HEK293 (cell line): ENCODE results near the gene RSBN1L.
"Not testable (repeated sequence)": the region's sequence is repeated elsewhere in the genome, so short reads cannot be mapped to it uniquely, and the experiment has no call there.

Source experiments
- CTCF ChIA-PET: fragments of 350-600 bp; formaldehyde crosslinking; extraction: SDS; loops from one replicate; lab custom pipeline; 2021; ENCODE audit warnings: antibody characterized with exemption; lab: Yijun Ruan, JAX
- POLR2A ChIA-PET: fragments of 300-600 bp; formaldehyde crosslinking; extraction: SDS; loops from one replicate; lab custom pipeline; 2020; ENCODE audit warnings: antibody characterized with exemption, inconsistent platforms; lab: Yijun Ruan, JAX
- H3K27ac ChIP-seq: fragments of 200-500 bp; sonication (Bioruptor generic); 2 replicates; pipeline ENCODE4 v1.5.1; 2014; ENCODE audit warnings: low read depth, low read length, control low read depth, inconsistent platforms; ENCODE audit errors: extremely low read depth
- H3K36me3 ChIP-seq, 2 experiments: fragments of 200-500 bp in 1 of 2; sonication (Bioruptor generic) in 1 of 2; 1 replicate in 1 of 2; 2 replicates in 1 of 2; pipeline ENCODE4 v1.5.1; 2014 to 2017; ENCODE audit warnings: inconsistent platforms in 2 of 2, low read length in 2 of 2; ENCODE audit not compliant: control insufficient read depth in 2 of 2, insufficient read depth in 1 of 2
- H3K4me1 ChIP-seq: fragments of 200-500 bp; sonication (Bioruptor generic); 2 replicates; pipeline ENCODE4 v1.5.1; 2014; ENCODE audit warnings: mild to moderate bottlenecking, low read length, inconsistent platforms; ENCODE audit not compliant: control insufficient read depth, insufficient read depth
- H3K4me3 ChIP-seq: 2 replicates; pipeline ENCODE4 v1.5.1; 2011; ENCODE audit warnings: low read depth, mild to moderate bottlenecking, control low read depth, low read length, moderate library complexity
- H3K9me3 ChIP-seq: fragments of 200-500 bp; sonication (Bioruptor generic); 2 replicates; pipeline ENCODE4 v1.5.1; 2014; ENCODE audit warnings: low read depth, low read length, inconsistent platforms; ENCODE audit not compliant: control insufficient read depth, insufficient read depth
- HOXD13 ChIP-seq: sonication (generic); formaldehyde crosslinking; IDR thresholded peaks from 2 replicates; pipeline ENCODE4 v1.8.0; 2022; ENCODE audit warnings: missing genetic modification reagents, borderline replicate concordance
- IKZF3 ChIP-seq: fragments of 450-650 bp; IDR thresholded peaks from 2 replicates; pipeline ENCODE4 v1.5.0; 2018; ENCODE audit warnings: missing biosample characterization, mild to moderate bottlenecking, missing genetic modification characterization, moderate library complexity
- KLF1 ChIP-seq: fragments of 450-650 bp; formaldehyde crosslinking; IDR thresholded peaks from 2 replicates; pipeline ENCODE4 v1.5.1; 2016; ENCODE audit warnings: missing biosample characterization, missing genetic modification characterization
- RBAK ChIP-seq: fragments of 450-650 bp; formaldehyde crosslinking; IDR thresholded peaks from 2 replicates; pipeline ENCODE4 v1.5.1; 2016; ENCODE audit warnings: missing biosample characterization, missing genetic modification characterization
- TRIM28 ChIP-seq: IDR thresholded peaks from 2 replicates; pipeline ENCODE4 v1.6.1; 2011; ENCODE audit warnings: low read length, control low read depth, borderline replicate concordance
- ZNF248 ChIP-seq: fragments of 450-650 bp; formaldehyde crosslinking; IDR thresholded peaks from 2 replicates; pipeline ENCODE4 v1.5.1; 2017; ENCODE audit warnings: missing biosample characterization, missing genetic modification characterization
- ZNF266 ChIP-seq: fragments of 450-650 bp; formaldehyde crosslinking; IDR thresholded peaks from 2 replicates; pipeline ENCODE4 v1.5.1; 2016; ENCODE audit warnings: missing biosample characterization, missing genetic modification characterization, low read depth
- ZNF341 ChIP-seq: fragments of 450-650 bp; formaldehyde crosslinking; IDR thresholded peaks from 2 replicates; pipeline ENCODE4; 2016; ENCODE audit warnings: low read depth, missing biosample characterization, missing genetic modification characterization
- ZNF521 ChIP-seq: fragments of 450-650 bp; formaldehyde crosslinking; IDR thresholded peaks from 2 replicates; pipeline ENCODE4 v1.5.1; 2017; ENCODE audit warnings: missing biosample characterization, mild to moderate bottlenecking, missing genetic modification characterization
- ZNF544 ChIP-seq: fragments of 450-650 bp; formaldehyde crosslinking; IDR thresholded peaks from 2 replicates; pipeline ENCODE4 v1.5.0; 2017; ENCODE audit warnings: missing biosample characterization, missing genetic modification characterization
- ZNF571 ChIP-seq: fragments of 450-650 bp; formaldehyde crosslinking; IDR thresholded peaks from 2 replicates; pipeline ENCODE4 v1.5.0; 2017; ENCODE audit warnings: missing biosample characterization, missing genetic modification characterization
- ZNF610 ChIP-seq: fragments of 450-650 bp; formaldehyde crosslinking; IDR thresholded peaks from 2 replicates; pipeline ENCODE4 v1.5.1; 2016; ENCODE audit warnings: missing biosample characterization, missing genetic modification characterization, borderline replicate concordance
- ZNF747 ChIP-seq: fragments of 450-650 bp; formaldehyde crosslinking; IDR thresholded peaks from 2 replicates; pipeline ENCODE4 v1.5.1; 2016; ENCODE audit warnings: missing biosample characterization, missing genetic modification characterization
- ZNF76 ChIP-seq: fragments of 450-650 bp; formaldehyde crosslinking; IDR thresholded peaks from 2 replicates; pipeline ENCODE4; 2016; ENCODE audit warnings: low read depth, missing biosample characterization, missing genetic modification characterization, borderline replicate concordance
- ZNF768 ChIP-seq: fragments of 450-650 bp; formaldehyde crosslinking; IDR thresholded peaks from 2 replicates; pipeline ENCODE4 v1.5.1; 2018; ENCODE audit warnings: missing biosample characterization, mild to moderate bottlenecking, missing genetic modification characterization
- ZSCAN16 ChIP-seq: fragments of 450-650 bp; formaldehyde crosslinking; IDR thresholded peaks from 2 replicates; pipeline ENCODE4 v1.5.1; 2016; ENCODE audit warnings: missing biosample characterization, missing genetic modification characterization
- TF ChIP-seq, protein P1 (sequence below): sonication (generic); formaldehyde crosslinking; IDR thresholded peaks from 2 replicates; pipeline ENCODE4 v1.8.1; 2022; ENCODE audit warnings: mild to moderate bottlenecking, moderate library complexity, missing genetic modification reagents
- TF ChIP-seq, protein P2 (sequence below): fragments of 450-650 bp; formaldehyde crosslinking; IDR thresholded peaks from 2 replicates; pipeline ENCODE4 v1.5.1; 2016; ENCODE audit warnings: missing biosample characterization, missing genetic modification characterization, low read depth
- TF ChIP-seq, protein P3 (sequence below): fragments of 450-650 bp; formaldehyde crosslinking; IDR thresholded peaks from 2 replicates; pipeline ENCODE4 v1.5.1; 2016; ENCODE audit warnings: missing biosample characterization, missing genetic modification characterization
- TF ChIP-seq, protein P4 (sequence below): fragments of 450-650 bp; formaldehyde crosslinking; IDR thresholded peaks from 2 replicates; pipeline ENCODE4 v1.5.1; 2017; ENCODE audit warnings: missing biosample characterization, mild to moderate bottlenecking, missing genetic modification characterization, moderate library complexity
- TF ChIP-seq, protein P5 (sequence below): fragments of 450-650 bp; formaldehyde crosslinking; IDR thresholded peaks from 2 replicates; pipeline ENCODE4 v1.5.1; 2016; ENCODE audit warnings: missing biosample characterization, missing genetic modification characterization
- TF ChIP-seq, protein P6 (sequence below): fragments of 450-650 bp; formaldehyde crosslinking; IDR thresholded peaks from 2 replicates; pipeline ENCODE4 v1.5.1; 2016; ENCODE audit warnings: missing biosample characterization, missing genetic modification characterization

RSBN1L gene

DNA sequence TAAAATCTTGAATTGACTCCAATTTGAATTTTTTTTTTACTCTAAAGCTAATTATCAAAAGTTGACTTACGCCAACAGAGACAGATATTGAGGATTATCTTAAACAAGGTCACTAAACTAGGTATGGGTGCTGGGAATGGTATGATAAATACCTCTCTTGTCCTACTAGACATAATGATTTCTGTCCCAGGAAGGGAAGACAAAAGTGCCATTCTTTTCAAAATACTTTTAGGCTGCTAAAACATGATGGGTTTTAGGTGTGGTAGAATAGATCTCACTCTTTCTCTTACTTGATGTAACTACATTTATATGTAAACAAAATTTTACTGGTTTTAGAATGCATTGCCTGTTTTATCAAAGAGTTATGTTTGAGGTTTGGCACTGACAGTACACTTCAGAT lies 86.9 kb downstream of the RSBN1L start:
- ChIA-PET CTCF (interaction anchor here (0.9 kb wide), 1 partner anchor 14 kb away, joined by 3 read pairs; no protein-coding TSS in a partner anchor), POLR2A (no interaction called here)
- H3K4me1 ChIP-seq: peaks cover 5% of the 10 kb centered on the region; the same call in 1 of the 2 replicates
- peaks cover 13 to 20% of the 10 kb centered on the region in 2 experiments for H3K36me3 ChIP-seq
- H3K27ac ChIP-seq: no peak overlapping the region
- H3K9me3 ChIP-seq: no peaks in the 10 kb centered on the region
- no peak overlapping the region for H3K4me3 ChIP-seq
- TF ChIP-seq IKZF3 (no peak), ZNF76 (tag by site-specific recombination) (no peak), RBAK (tag by site-specific recombination) (no peak)
- TF ChIP-seq, protein P1, sequence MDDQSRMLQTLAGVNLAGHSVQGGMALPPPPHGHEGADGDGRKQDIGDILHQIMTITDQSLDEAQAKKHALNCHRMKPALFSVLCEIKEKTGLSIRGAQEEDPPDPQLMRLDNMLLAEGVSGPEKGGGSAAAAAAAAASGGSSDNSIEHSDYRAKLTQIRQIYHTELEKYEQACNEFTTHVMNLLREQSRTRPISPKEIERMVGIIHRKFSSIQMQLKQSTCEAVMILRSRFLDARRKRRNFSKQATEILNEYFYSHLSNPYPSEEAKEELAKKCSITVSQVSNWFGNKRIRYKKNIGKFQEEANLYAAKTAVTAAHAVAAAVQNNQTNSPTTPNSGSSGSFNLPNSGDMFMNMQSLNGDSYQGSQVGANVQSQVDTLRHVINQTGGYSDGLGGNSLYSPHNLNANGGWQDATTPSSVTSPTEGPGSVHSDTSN (CRISPR knock-in tag): no peak

DNA sequence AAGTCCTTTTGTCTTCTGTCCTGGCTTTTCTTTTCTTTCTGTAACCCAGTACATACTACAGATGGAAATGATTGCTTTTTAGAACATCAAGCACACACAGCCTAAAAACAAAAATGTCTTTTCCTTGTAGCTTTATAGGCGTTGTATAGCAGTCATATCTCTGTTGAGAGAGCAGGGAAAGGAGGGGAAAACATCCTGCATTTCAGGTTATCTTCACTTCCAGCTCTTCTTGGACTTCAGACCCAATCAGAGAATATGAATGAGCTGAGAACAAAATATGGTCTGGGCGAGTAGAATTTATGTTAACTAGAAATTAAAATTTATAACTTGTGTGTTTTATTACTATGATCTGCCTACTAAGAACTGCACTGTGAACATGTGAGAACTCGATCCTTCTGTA lies 87.3 kb downstream of the RSBN1L start:
- peaks cover 5% of the 10 kb centered on the region; the same call in 1 of the 2 replicates for H3K4me1 ChIP-seq
- peaks cover 10 to 15% of the 10 kb centered on the region in 2 experiments for H3K36me3 ChIP-seq
- H3K9me3 ChIP-seq: no peaks in the 10 kb centered on the region
- ChIA-PET CTCF (interaction anchor here (0.6 to 0.9 kb wide), 2 partner anchors 14 to 91 kb away, joined by 3 read pairs; no protein-coding TSS in a partner anchor), POLR2A (interaction anchor here (0.6 kb wide), 2 partner anchors 61 to 460 kb away, joined by 5 to 6 read pairs; no protein-coding TSS in a partner anchor)
- TF ChIP-seq KLF1 (tag by site-specific recombination) (no peak), ZNF341 (tag by site-specific recombination) (no peak), HOXD13 (no peak), ZSCAN16 (no peak), ZNF544 (no peak), TRIM28 (no peak), ZNF266 (tag by site-specific recombination) (no peak)
- TF ChIP-seq, protein P2, sequence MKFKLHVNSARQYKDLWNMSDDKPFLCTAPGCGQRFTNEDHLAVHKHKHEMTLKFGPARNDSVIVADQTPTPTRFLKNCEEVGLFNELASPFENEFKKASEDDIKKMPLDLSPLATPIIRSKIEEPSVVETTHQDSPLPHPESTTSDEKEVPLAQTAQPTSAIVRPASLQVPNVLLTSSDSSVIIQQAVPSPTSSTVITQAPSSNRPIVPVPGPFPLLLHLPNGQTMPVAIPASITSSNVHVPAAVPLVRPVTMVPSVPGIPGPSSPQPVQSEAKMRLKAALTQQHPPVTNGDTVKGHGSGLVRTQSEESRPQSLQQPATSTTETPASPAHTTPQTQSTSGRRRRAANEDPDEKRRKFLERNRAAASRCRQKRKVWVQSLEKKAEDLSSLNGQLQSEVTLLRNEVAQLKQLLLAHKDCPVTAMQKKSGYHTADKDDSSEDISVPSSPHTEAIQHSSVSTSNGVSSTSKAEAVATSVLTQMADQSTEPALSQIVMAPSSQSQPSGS (tag by site-specific recombination): no peak
- TF ChIP-seq, protein P3, sequence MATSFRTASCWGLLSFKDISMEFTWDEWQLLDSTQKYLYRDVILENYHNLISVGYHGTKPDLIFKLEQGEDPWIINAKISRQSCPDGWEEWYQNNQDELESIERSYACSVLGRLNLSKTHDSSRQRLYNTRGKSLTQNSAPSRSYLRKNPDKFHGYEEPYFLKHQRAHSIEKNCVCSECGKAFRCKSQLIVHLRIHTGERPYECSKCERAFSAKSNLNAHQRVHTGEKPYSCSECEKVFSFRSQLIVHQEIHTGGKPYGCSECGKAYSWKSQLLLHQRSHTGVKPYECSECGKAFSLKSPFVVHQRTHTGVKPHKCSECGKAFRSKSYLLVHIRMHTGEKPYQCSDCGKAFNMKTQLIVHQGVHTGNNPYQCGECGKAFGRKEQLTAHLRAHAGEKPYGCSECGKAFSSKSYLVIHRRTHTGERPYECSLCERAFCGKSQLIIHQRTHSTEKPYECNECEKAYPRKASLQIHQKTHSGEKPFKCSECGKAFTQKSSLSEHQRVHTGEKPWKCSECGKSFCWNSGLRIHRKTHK (tag by site-specific recombination): no peak
- H3K4me3 ChIP-seq: no peak overlapping the region
- H3K27ac ChIP-seq: no peak overlapping the region

DNA sequence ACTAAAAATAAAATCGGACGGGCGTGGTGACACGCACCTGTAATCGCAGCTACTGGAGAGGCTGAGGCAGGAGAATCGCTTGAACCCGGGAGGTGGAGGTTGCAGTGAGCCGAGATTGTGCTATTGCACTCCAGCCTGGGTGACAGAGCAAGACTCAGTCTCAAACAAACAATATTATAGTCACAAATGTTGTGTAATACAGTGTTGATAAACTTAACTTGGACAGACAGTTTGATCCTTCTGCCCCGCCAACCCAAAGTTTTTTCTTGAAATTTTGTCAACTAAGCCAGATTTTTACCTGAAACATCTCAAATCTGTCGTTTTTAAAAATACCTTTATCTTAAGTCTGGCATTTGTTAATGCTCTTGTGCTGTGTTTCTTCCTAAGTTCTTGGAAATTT lies 88.2 kb downstream of the RSBN1L start:
- H3K36me3 ChIP-seq: peaks cover 10 to 11% of the 10 kb centered on the region in 2 experiments; a peak in 2 of 3 replicates
- H3K9me3 ChIP-seq, H3K4me1 ChIP-seq, H3K27ac ChIP-seq, H3K4me3 ChIP-seq, POLR2A ChIA-PET, CTCF ChIA-PET: not testable (repeated sequence)

DNA sequence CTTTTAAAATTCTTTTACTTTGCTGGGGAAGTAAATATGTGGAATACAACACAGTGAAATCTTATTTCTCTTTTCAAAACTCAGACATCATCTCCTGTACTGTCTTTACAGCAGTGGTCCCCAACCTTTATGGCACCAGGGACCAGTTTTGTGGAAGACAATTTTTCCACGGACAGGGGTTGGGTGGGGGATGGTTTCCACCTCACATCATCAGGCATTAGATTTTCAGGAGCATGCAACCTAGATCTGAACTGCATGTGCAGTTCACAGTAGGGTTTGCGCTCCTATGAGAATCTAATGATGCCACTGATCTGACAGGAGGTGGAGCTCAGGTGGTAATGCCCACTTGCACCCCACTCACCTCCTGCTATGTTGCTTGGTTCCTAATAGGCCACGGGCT lies 89.8 kb downstream of the RSBN1L start:
- Histone ChIP-seq H3K9me3 (no peaks in the 10 kb centered on the region), H3K4me3 (no peak overlapping the region), H3K27ac (no peak overlapping the region), H3K36me3 (peaks cover 6 to 8% of the 10 kb centered on the region in 2 experiments; a peak in 2 of 3 replicates), H3K4me1 (peaks cover 3% of the 10 kb centered on the region)
- ChIA-PET POLR2A (no interaction called here), CTCF (no interaction called here)
- TF ChIP-seq, protein P4, sequence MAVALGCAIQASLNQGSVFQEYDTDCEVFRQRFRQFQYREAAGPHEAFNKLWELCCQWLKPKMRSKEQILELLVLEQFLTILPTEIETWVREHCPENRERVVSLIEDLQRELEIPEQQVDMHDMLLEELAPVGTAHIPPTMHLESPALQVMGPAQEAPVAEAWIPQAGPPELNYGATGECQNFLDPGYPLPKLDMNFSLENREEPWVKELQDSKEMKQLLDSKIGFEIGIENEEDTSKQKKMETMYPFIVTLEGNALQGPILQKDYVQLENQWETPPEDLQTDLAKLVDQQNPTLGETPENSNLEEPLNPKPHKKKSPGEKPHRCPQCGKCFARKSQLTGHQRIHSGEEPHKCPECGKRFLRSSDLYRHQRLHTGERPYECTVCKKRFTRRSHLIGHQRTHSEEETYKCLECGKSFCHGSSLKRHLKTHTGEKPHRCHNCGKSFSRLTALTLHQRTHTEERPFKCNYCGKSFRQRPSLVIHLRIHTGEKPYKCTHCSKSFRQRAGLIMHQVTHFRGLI (tag by site-specific recombination): no peak
- TF ChIP-seq ZNF768 (no peak), ZNF571 (tag by site-specific recombination) (no peak), ZNF747 (tag by site-specific recombination) (no peak), ZNF610 (no peak), ZNF521 (tag by site-specific recombination) (no peak), ZNF248 (no peak)
- TF ChIP-seq, protein P5, sequence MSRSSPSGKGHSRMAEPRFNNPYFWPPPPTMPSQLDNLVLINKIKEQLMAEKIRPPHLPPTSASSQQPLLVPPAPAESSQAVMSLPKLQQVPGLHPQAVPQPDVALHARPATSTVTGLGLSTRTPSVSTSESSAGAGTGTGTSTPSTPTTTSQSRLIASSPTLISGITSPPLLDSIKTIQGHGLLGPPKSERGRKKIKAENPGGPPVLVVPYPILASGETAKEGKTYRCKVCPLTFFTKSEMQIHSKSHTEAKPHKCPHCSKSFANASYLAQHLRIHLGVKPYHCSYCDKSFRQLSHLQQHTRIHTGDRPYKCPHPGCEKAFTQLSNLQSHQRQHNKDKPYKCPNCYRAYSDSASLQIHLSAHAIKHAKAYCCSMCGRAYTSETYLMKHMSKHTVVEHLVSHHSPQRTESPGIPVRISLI (tag by site-specific recombination): no peak
- TF ChIP-seq, protein P6, sequence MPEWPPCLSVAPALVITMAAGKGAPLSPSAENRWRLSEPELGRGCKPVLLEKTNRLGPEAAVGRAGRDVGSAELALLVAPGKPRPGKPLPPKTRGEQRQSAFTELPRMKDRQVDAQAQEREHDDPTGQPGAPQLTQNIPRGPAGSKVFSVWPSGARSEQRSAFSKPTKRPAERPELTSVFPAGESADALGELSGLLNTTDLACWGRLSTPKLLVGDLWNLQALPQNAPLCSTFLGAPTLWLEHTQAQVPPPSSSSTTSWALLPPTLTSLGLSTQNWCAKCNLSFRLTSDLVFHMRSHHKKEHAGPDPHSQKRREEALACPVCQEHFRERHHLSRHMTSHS: no peak
